Mammary microvascular endothelial cell (primary cell): Measurements from ENCODE around the gene TIMM44. TPM values are rescaled to one million over a fixed set of nuclear protein-coding genes. Genes with fewer than 3 reads are reported as not detected.

Experiments
- total RNA-seq: library from RNA; depleted of rRNA; stranded (reverse); fragments of >200 nt; gene quantifications from 2 replicates; pipeline ENCODE4 v1.2.3, GENCODE V29; 2015

TIMM44 gene
- total RNA-seq, result 60.7 and 70.1 TPM in 2 replicates

GRCh38 chr19:7943444-7944176 lies at the start of gene TIMM44:
Gene TIMM44, minus strand, starts transcription at chr19:7943666. Its CDS starts 15 bp downstream, at chr19:7943651.

DNA sequence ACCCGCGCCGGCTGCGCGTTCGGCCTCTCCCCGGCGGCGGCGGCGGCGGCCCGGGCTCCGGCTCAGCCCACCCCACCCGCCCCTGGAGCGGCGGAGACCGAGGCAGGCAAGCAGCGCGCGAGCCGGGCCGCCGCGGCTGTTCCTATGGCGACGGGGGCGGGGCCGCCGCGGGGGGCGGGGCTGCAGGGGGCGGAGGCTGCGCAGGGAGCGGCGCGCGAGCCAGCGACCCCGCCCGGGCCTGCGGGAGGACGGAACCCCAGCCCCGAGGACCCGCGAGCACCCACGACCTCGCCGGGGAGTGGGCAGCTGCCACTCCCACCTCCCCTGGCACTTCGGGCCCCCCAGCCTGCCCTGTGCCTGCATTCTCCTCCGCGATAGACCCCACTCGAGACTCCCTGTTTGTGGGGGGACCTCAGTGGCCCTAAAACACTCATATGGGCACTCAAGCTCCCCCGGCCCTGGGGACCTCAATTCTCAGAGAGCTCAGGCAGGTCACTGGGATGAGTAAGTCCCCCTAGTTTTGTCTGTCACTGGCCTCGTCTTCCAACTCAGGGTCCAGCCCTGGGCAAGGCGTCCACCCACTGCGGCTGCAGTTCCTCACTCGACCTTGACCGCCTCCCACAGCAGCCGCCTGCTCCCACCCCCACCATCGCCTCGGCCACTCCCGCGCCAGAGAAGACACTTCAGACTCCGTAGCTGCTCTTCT lies 17.3 kb downstream of the TIMM44 start, which contains the start of gene CTXN1:
Gene CTXN1 (minus strand): TSS at position 115 of the 706 bp plus-strand sequence. CDS start 597 bp downstream, outside the sequence.

DNA sequence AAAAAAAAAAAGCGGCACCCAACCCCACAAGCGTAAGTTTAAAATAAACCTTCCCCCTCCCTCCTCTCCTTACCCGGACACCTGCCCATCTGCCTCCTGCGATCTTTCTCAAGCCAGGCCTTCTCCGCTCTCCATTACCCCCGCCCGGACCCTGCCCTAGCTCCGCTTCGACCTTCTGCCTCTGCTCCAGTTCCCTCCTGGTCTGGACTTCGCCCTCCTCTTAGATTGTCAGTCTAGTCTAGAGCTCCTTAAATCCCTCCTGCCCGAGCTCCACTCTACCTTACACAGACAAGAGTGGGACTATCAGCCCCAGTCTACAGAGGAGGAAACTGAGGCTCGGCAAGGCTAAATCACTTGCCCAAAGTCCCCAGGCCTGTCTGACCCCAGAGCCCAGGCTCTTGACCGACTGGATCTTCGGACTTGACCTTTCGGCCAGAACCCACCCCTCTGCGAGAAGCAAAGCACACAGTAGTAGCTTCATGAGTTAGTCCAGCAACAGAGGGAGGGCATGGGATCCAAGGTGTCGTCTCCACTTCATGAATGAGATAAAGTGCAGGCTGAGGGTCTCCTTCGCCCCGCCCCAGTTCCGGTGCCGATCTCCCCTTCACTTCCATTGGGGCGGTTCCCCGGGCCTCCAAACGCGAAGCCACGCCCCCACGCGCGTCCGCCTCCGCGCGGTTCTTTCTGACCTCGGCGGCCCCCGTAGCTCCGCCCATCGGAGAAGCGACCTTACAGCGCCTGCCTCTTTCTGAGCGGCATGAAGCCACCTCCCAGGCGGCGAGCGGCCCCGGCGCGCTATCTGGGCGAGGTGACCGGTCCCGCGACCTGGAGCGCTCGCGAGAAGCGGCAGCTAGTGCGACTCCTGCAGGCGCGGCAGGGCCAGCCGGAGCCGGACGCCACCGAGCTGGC lies 23.6 kb downstream of the TIMM44 start, which contains the start of gene SNAPC2:
Gene SNAPC2 (plus strand): TSS at position 729 of the 909 bp plus-strand sequence. CDS start 29 bp downstream, at position 758.

DNA sequence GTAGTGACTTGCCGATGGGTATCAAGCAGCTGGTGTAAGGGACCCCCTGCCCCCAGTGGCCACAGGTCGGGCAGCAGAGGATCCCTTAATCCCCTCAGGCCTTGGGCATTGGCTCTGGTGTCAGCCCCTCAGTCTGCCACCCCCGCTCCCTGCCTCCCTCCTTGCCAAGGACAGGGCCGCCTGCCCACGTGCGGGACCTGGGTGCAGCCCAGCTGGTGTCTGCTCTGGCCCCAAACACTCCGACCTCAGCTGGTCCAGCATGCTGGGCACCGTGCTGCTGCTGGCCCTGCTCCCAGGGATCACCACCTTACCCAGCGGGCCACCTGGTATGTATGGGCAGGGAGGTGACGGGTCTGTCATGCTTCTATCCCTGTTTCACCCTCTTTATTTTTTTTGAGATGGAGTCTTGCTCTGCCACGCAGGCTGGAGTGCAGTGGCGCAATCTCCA lies 28.8 kb downstream of the TIMM44 start, which contains the start of gene TGFBR3L:
Gene TGFBR3L (plus strand): TSS at position 233 of the 448 bp plus-strand sequence.

DNA sequence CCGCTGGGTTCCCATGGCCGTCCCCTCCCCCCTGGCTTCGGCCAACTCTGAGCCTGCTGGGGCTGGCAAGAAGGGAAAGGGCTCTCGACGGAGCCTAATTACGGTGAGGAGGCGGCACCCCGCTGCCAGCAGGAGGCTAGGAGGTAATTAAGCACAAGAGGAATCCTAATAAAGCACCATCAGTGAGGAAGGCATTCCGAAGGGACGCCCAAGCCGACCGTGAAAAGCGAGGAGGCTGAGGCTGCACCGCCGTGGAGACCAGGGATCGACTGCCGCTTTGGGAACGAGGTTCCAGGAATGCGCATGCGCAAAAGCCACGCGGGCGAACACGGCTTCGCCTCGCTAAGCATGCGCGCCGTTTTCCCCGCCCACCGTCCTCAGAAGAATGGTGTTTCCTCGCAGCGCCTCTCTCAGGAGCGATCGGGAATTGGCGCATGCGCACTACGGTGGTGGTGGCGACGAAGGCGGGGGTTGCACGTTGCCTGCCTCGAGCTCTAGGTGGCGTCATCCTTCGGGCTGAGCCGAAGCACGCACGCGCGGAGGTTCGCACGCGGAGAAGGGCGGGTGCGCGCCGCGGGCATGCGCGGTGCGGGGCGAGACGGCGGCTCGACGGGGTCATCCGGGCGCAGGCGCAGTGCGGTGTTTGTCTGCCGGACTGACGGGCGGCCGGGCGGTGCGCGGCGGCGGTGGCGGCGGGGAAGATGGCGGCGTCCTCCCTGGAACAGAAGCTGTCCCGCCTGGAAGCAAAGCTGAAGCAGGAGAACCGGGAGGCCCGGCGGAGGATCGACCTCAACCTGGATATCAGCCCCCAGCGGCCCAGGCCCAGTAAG lies 40.0 kb downstream of the TIMM44 start, which contains the start of gene MAP2K7:
Gene MAP2K7 (plus strand): TSS at position 634 of the 830 bp plus-strand sequence. CDS start 68 bp downstream, at position 702.

DNA sequence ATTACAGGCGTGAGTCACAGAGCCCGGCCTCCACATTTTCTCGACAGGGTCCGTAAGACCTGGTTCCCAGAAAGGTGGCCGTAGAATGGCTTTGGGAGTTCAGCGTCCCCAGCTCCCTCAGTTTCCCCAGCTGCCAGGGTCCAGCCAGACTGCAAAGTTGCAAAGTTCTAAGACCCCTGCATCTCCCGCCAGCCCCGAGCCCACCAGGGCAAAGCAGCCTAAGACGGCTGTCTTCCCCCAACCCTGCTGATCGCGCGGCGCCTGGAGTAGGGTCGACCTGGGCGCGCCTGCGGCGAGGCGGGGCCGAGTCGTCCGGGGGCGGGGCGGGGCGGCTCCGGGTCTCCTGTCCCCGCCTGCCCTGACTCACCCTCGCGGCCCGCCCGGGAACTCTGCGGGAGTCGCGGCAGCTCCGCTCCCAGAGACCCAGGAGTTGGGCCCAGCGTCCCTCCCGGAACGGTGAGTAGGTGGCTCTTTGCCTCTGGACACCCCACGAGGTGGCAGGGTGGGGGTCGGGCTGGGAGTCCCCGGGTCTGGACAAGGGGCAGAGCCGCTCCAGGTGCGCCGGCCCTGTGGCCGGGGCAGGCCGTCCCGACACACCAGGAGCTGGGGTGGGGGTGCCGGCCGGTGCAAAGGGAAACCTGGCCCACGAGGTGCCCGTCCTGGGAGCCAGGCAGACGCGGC lies 55.2 kb downstream of the TIMM44 start, which contains the start of gene LRRC8E:
Gene LRRC8E (plus strand): TSS at position 366 of the 681 bp plus-strand sequence. CDS start 7,094 bp downstream, outside the sequence.

Other genes starting within 250 kb of the TIMM44 start
- gene FCER2, start 241.5 kb downstream of the TIMM44 start, total RNA-seq, result not detected in 2 replicates
- gene CLEC4G, start 211.6 kb downstream of the TIMM44 start, total RNA-seq, result not detected in 2 replicates
- not detected in 2 replicates for gene CD209, start 196.1 kb downstream of the TIMM44 start, total RNA-seq
- gene CLEC4M, start 180.4 kb downstream of the TIMM44 start, total RNA-seq, result 0.20 TPM in 1 of 2 replicates, not detected in the other
- gene EVI5L, start 113.4 kb downstream of the TIMM44 start, total RNA-seq, result 19.7 and 21.1 TPM in 2 replicates
- not detected in 2 replicates for gene PRR36, start 69.3 kb downstream of the TIMM44 start, total RNA-seq
- 1.00 and 1.4 TPM in 2 replicates for gene LRRC8E, start 55.2 kb downstream of the TIMM44 start, total RNA-seq
- 7.8 and 9.3 TPM in 2 replicates for gene MAP2K7, start 39.8 kb downstream of the TIMM44 start, total RNA-seq
- not detected in 2 replicates for gene TGFBR3L, start 28.8 kb downstream of the TIMM44 start, total RNA-seq
- gene SNAPC2, start 23.3 kb downstream of the TIMM44 start, total RNA-seq, result 33.9 and 41.0 TPM in 2 replicates
- 4.1 and 5.5 TPM in 2 replicates for gene CTXN1, start 17.5 kb downstream of the TIMM44 start, total RNA-seq
- gene ELAVL1, start 62.0 kb upstream of the TIMM44 start, total RNA-seq, result 47.4 and 49.6 TPM in 2 replicates
- gene CCL25, start 109.1 kb upstream of the TIMM44 start, total RNA-seq, result not detected in 2 replicates
- gene FBN3, start 205.9 kb upstream of the TIMM44 start, total RNA-seq, result not detected in 2 replicates